Measurements from ENCODE around the gene LIPI.

GRCh38 chr21:14243461-14243860 lies 32.7 kb upstream of the LIPI start:
- TF ChIP-seq EZH2 (IDR thresholded peaks at IDR 0.05; ENCODE audit: insufficient read depth, poor library complexity, severe bottlenecking) (no peak), EZH2phosphoT487 (IDR thresholded peaks at IDR 0.05; ENCODE audit: insufficient read depth, low read depth) (no peak)

Measured in GM23248 (cell line).